ENCODE results near the gene DCLK2.

DCLK2 gene

DNA sequence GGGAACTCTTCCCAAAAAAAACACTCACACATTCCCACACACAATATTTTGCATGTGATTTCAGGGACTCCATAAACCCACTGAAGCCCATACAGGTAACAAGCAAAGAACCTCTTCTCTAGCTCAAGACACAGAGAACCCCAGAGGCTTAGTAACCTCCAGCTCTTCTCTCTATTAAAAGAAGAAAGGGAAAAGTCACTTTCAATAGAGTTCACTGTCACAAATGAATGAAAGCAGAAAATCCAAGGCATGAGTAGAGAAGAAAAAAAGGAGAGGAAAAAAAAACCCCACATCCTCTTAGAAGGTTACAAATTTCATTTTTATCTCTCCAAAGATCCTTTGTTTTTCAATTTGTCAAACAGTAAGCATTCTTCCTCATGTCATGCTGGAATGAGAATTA is 30.7 kb upstream of the DCLK2 start:
- DNase-seq (ENCODE audit: extremely low spot score): no peak
- no peak for TF ChIP-seq L3MBTL2 (conservative IDR thresholded peaks at IDR 0.05)
- no peak for TF ChIP-seq SUZ12 (IDR thresholded peaks at IDR 0.05)
- TF ChIP-seq ARNT (IDR thresholded peaks at IDR 0.05): no peak
- TF ChIP-seq FOXA1 (IDR thresholded peaks at IDR 0.05): no peak
- TF ChIP-seq ZNF384 (IDR thresholded peaks at IDR 0.05): no peak
- TF ChIP-seq HDGF (IDR thresholded peaks at IDR 0.05; ENCODE audit: borderline replicate concordance): no peak
- no peak for TF ChIP-seq NFRKB (IDR thresholded peaks at IDR 0.05)
- no peak for TF ChIP-seq TARDBP (IDR thresholded peaks at IDR 0.05)
- no peak for TF ChIP-seq FOXK2 (IDR thresholded peaks at IDR 0.05)
- POLR2A ChIA-PET: interaction anchor here (1.1 kb wide), 1 partner anchor 72 kb away, joined by 3 read pairs; no protein-coding TSS in a partner anchor
- CTCF ChIA-PET: no interaction called here

DNA sequence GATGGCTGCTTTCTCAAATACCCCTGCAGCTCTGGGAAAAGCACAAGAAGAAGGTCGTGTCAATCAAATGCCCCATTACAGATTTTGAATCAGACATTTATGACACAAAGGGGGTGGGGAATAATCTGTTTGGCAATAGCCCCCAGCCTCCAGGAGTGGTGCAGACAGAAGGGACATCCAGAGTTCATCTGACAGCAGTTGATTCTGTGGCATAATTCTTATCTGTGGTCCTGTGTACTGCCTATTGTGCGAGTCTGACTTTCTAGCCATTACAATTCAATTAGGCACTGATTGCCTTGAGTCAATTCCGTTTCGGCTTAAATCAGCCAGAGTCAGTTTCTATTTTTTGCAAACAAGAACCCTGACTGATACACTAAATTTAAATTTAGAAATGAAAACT is 28.6 kb upstream of the DCLK2 start:
- TF ChIP-seq ARNT (IDR thresholded peaks at IDR 0.05): no peak
- TF ChIP-seq BHLHE40 (IDR thresholded peaks at IDR 0.05; ENCODE audit: borderline replicate concordance): no peak
- no peak for TF ChIP-seq L3MBTL2 (conservative IDR thresholded peaks at IDR 0.05)
- TF ChIP-seq SUZ12 (IDR thresholded peaks at IDR 0.05): no peak
- TF ChIP-seq ZNF384 (IDR thresholded peaks at IDR 0.05): no peak
- TF ChIP-seq NFRKB (IDR thresholded peaks at IDR 0.05): no peak
- no peak for TF ChIP-seq HDGF (IDR thresholded peaks at IDR 0.05; ENCODE audit: borderline replicate concordance)
- TF ChIP-seq, protein P1, sequence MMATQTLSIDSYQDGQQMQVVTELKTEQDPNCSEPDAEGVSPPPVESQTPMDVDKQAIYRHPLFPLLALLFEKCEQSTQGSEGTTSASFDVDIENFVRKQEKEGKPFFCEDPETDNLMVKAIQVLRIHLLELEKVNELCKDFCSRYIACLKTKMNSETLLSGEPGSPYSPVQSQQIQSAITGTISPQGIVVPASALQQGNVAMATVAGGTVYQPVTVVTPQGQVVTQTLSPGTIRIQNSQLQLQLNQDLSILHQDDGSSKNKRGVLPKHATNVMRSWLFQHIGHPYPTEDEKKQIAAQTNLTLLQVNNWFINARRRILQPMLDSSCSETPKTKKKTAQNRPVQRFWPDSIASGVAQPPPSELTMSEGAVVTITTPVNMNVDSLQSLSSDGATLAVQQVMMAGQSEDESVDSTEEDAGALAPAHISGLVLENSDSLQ (IDR thresholded peaks at IDR 0.05): no peak
- no peak for TF ChIP-seq FOXK2 (IDR thresholded peaks at IDR 0.05)
- CTCF ChIA-PET: no interaction called here
- POLR2A ChIA-PET: no interaction called here
- DNase-seq (ENCODE audit: extremely low spot score): no peak

DNA sequence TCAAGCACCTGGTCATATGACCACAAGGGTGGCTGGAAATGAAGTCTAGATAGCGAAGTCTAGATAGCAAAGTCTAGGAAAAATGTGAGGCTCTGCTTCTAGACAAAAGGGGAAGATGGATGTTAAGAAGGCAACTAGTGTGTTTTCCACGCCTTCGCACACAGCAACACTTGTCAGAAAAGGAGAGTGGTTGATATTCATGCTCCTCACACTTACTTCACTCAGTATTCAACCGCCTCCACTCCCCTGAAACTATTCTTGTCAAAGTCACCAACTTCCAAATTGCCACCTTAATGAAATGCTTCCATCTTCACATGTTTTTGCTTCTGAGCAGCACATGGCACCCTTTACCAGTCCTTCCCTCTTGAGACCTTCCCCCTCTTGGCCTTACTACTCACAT is 27.7 kb upstream of the DCLK2 start:
- CTCF ChIA-PET: interaction anchor here (0.5 kb wide), 1 partner anchor 25 kb away, joined by 3 read pairs; no protein-coding TSS in a partner anchor
- TF ChIP-seq TARDBP (IDR thresholded peaks at IDR 0.05) (no peak), FOXK2 (IDR thresholded peaks at IDR 0.05) (no peak), SUZ12 (IDR thresholded peaks at IDR 0.05) (no peak), L3MBTL2 (conservative IDR thresholded peaks at IDR 0.05) (no peak), ZNF384 (IDR thresholded peaks at IDR 0.05) (no peak)
- DNase-seq (ENCODE audit: extremely low spot score): no peak
- POLR2A ChIA-PET: no interaction called here

DNA sequence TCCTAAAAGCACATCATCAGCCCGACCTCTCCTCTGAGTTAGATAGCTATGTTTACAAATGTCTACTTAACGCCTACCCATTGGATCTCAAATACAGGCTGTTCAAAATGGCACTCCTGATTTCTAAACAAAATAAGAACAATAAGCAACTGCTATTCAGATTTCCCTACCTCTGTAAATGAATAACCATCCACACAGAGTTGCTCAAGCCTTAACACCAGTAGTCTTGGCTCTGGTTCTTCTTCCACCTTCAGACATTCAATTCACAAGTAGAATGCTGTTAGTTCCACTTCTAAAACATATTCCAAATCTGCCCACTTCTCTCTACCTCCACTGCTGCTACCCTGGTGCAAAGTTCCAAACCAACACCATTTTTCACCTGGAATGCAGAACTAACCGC is 27.1 kb upstream of the DCLK2 start:
- ChIA-PET POLR2A (interaction anchor here (0.6 kb wide), 1 partner anchor 32 kb away, joined by 3 read pairs; no protein-coding TSS in a partner anchor), CTCF (interaction anchor here (0.5 kb wide), 1 partner anchor 24 kb away, joined by 3 read pairs; no protein-coding TSS in a partner anchor)
- TF ChIP-seq ELF4 (IDR thresholded peaks at IDR 0.05) (no peak), HDGF (IDR thresholded peaks at IDR 0.05; ENCODE audit: borderline replicate concordance) (no peak), ARNT (IDR thresholded peaks at IDR 0.05) (no peak), NFRKB (IDR thresholded peaks at IDR 0.05) (no peak), L3MBTL2 (conservative IDR thresholded peaks at IDR 0.05) (no peak), TARDBP (IDR thresholded peaks at IDR 0.05) (no peak), ZNF384 (IDR thresholded peaks at IDR 0.05) (no peak), FOXK2 (IDR thresholded peaks at IDR 0.05) (no peak), BHLHE40 (IDR thresholded peaks at IDR 0.05; ENCODE audit: borderline replicate concordance) (no peak), FOXA1 (IDR thresholded peaks at IDR 0.05) (no peak)
- TF ChIP-seq, protein P1 (IDR thresholded peaks at IDR 0.05): no peak
- no peak for DNase-seq (ENCODE audit: extremely low spot score)

DNA sequence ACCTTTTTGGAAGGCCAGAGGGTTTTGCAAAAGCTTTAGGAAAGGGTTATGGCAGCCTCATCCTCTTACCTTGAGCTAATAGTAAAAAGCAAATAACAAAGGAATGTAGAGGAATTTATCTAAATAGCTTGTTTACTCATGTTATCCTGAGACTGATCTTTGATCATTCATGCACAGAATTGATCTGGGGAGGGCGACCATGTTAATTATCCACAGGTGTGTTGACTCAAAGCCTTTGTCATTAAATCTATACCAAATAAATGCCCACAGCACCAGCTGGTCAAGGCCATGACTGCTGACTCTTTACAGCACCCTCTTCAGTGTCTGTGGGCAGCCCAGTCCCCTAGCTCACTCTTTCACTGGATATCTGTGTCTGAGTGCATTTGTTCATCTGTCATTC is 22.8 kb upstream of the DCLK2 start:
- ChIA-PET CTCF (no interaction called here), POLR2A (no interaction called here)
- TF ChIP-seq HDGF (IDR thresholded peaks at IDR 0.05; ENCODE audit: borderline replicate concordance): no peak
- no peak for TF ChIP-seq BHLHE40 (IDR thresholded peaks at IDR 0.05; ENCODE audit: borderline replicate concordance)
- TF ChIP-seq CTBP1 (IDR thresholded peaks at IDR 0.05; ENCODE audit: borderline replicate concordance): no peak
- TF ChIP-seq L3MBTL2 (conservative IDR thresholded peaks at IDR 0.05): no peak
- no peak for TF ChIP-seq SUZ12 (IDR thresholded peaks at IDR 0.05)
- TF ChIP-seq TARDBP (IDR thresholded peaks at IDR 0.05): no peak
- TF ChIP-seq, protein P1 (IDR thresholded peaks at IDR 0.05): no peak
- no peak for TF ChIP-seq ELF4 (IDR thresholded peaks at IDR 0.05)
- no peak for TF ChIP-seq FOXA1 (IDR thresholded peaks at IDR 0.05)
- TF ChIP-seq NFRKB (IDR thresholded peaks at IDR 0.05): no peak
- TF ChIP-seq FOXM1 (IDR thresholded peaks at IDR 0.05; ENCODE audit: borderline replicate concordance): no peak
- no peak for TF ChIP-seq ARNT (IDR thresholded peaks at IDR 0.05)
- no peak for TF ChIP-seq FOXK2 (IDR thresholded peaks at IDR 0.05)
- no peak for DNase-seq (ENCODE audit: extremely low spot score)

DNA sequence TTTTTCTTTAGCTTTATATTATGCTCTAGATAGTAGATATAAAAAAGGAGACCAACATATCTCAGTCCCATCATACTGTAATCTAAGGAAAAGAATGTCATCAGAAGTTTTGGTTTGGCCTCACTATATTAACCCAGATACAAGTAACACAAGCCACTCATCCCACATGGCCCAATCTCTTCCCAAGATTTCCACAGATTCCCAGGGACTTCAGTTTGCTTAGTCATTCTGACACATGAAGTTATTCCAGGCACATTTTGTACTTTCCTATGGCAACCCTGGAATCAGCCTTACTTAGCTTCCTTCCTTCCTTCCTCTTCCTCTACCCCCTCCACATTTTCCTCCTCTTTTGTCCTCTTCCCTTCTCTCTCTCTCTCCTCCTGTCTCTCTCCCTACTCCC is 21.7 kb upstream of the DCLK2 start:
- DNase-seq (ENCODE audit: extremely low spot score): no peak
- TF ChIP-seq FOXK2 (IDR thresholded peaks at IDR 0.05): no peak
- no peak for TF ChIP-seq SUZ12 (IDR thresholded peaks at IDR 0.05)
- no peak for TF ChIP-seq ZNF384 (IDR thresholded peaks at IDR 0.05)
- TF ChIP-seq ARNT (IDR thresholded peaks at IDR 0.05): no peak
- no peak for TF ChIP-seq FOXA1 (IDR thresholded peaks at IDR 0.05)
- no peak for TF ChIP-seq NFRKB (IDR thresholded peaks at IDR 0.05)
- TF ChIP-seq, protein P1 (IDR thresholded peaks at IDR 0.05): no peak
- no peak for TF ChIP-seq BHLHE40 (IDR thresholded peaks at IDR 0.05; ENCODE audit: borderline replicate concordance)
- CTCF ChIA-PET: no interaction called here
- POLR2A ChIA-PET: no interaction called here

All from HEK293T (cell line).